Stimulated activated CD8-positive, alpha-beta memory T cell treated with anti-CD3 and anti-CD28 coated beads, Interleukin-4, amount 100 ng/mL, for 1 hour (primary cell): Measurements from ENCODE around the gene DDAH2.

ENCODE experiments used
- DNase-seq, 2 donors: peaks; one replicate each; pipeline ENCODE4 v3.0.0-alpha.2; 2020; ENCODE audit warnings: low read depth in 2 of 2, low spot score in 1 of 2

DDAH2 gene

GRCh38 chr6:31728767-31729514 is at the start of gene DDAH2:
Gene DDAH2, minus strand, starts transcription at chr6:31729299. Its CDS starts 138 bp downstream, at chr6:31729161.
- DNase-seq = peak in 1 of 2 donors; percentile 65

- DNase-seq = no peak
These were observed 49.1 kb upstream of the DDAH2 start for GRCh38 chr6:31778193-31778592.

GRCh38 chr6:31777667-31778050 is 48.6 kb upstream of the DDAH2 start:
- no peak for DNase-seq

GRCh38 chr6:31776989-31777666 is 48.0 kb upstream of the DDAH2 start, which contains the start of gene VWA7:
Gene VWA7, minus strand, starts transcription at chr6:31777328. Its CDS starts 549 bp downstream, at chr6:31776779.
- peak in 1 of 2 donors; percentile 31 for DNase-seq

- no peak for DNase-seq
These were observed 47.4 kb upstream of the DDAH2 start for GRCh38 chr6:31776485-31776988.

GRCh38 chr6:31775633-31776484 is 46.8 kb upstream of the DDAH2 start:
- no peak for DNase-seq

GRCh38 chr6:31775184-31775583 is 46.1 kb upstream of the DDAH2 start:
- no peak for DNase-seq

- DNase-seq = no peak
These were observed 42.9 kb upstream of the DDAH2 start for GRCh38 chr6:31771992-31772358.

GRCh38 chr6:31770860-31771259 is 41.8 kb upstream of the DDAH2 start:
- DNase-seq = no peak

GRCh38 chr6:31769684-31770371 is 40.7 kb upstream of the DDAH2 start:
- peak; percentile 57 to 67 for DNase-seq

GRCh38 chr6:31768363-31769257 is 39.5 kb upstream of the DDAH2 start:
- no peak for DNase-seq

- DNase-seq = no peak
These were observed 38.1 kb upstream of the DDAH2 start for GRCh38 chr6:31767096-31767645.

- DNase-seq = no peak
These were observed 37.1 kb upstream of the DDAH2 start for GRCh38 chr6:31765910-31766794.

- DNase-seq = no peak
These were observed 36.4 kb upstream of the DDAH2 start for GRCh38 chr6:31765559-31765909.

GRCh38 chr6:31764198-31764597 is 35.1 kb upstream of the DDAH2 start:
- DNase-seq = no peak

- DNase-seq = no peak
These were observed 34.5 kb upstream of the DDAH2 start for GRCh38 chr6:31763619-31763940.

GRCh38 chr6:31762878-31763618 is 33.9 kb upstream of the DDAH2 start:
- no peak for DNase-seq

GRCh38 chr6:31762356-31762755 is 33.3 kb upstream of the DDAH2 start, which contains the start of gene SAPCD1:
Gene SAPCD1, plus strand, starts transcription at chr6:31762656. Its CDS starts 399 bp downstream, at chr6:31763055.
- no peak for DNase-seq
